Ovary (tissue), 3 donors: ENCODE results near the gene RAB3IL1.

Source experiments
- POLR2A ChIP-seq: fragments of 450-650 bp; IDR thresholded peaks from one replicate; pipeline ENCODE4 v1.6.1; 2017; ENCODE audit warnings: antibody characterized with exemption, mild to moderate bottlenecking, moderate library complexity
- TF ChIP-seq, protein P1 (sequence below), 3 donors: fragments of 450-650 bp in 2 of 3; fragments of 200-600 bp in 1 of 3; IDR thresholded peaks; one replicate each; pipeline versions ENCODE4 v1.5.1 to v1.8.0; 2016 to 2022; ENCODE audit warnings: antibody characterized with exemption in 3 of 3, mild to moderate bottlenecking in 1 of 3
- donor health status: DM: no; HTN: no; CAD: no.

DNA sequence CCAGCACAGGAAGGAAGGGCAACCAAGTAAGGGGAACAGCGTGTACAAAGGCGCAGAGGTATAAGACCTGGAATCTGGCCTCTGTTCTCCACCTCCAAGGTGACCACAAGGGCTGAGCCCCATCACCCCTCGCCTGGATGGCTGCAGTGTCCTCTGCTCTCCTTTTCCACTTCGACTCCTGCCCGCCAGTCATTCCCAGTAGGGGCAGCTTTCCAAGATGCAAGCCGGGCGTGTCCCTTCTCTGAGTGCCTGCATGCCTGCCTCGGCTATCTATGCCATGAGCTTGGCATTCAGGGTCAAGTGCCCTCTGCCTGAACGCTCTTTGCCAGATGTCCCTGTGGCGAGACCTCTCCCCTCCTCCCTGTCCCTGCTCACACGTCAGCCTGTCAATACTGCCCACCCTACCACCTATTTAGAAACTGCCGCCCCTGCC is 43.0 kb downstream of the RAB3IL1 start:
- TF ChIP-seq, protein P1, sequence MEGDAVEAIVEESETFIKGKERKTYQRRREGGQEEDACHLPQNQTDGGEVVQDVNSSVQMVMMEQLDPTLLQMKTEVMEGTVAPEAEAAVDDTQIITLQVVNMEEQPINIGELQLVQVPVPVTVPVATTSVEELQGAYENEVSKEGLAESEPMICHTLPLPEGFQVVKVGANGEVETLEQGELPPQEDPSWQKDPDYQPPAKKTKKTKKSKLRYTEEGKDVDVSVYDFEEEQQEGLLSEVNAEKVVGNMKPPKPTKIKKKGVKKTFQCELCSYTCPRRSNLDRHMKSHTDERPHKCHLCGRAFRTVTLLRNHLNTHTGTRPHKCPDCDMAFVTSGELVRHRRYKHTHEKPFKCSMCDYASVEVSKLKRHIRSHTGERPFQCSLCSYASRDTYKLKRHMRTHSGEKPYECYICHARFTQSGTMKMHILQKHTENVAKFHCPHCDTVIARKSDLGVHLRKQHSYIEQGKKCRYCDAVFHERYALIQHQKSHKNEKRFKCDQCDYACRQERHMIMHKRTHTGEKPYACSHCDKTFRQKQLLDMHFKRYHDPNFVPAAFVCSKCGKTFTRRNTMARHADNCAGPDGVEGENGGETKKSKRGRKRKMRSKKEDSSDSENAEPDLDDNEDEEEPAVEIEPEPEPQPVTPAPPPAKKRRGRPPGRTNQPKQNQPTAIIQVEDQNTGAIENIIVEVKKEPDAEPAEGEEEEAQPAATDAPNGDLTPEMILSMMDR (IDR thresholded peaks at IDR 0.05), result no peak
- TF ChIP-seq POLR2A, result no peak
